ENCODE results near the gene UVRAG.

The UVRAG gene

DNA sequence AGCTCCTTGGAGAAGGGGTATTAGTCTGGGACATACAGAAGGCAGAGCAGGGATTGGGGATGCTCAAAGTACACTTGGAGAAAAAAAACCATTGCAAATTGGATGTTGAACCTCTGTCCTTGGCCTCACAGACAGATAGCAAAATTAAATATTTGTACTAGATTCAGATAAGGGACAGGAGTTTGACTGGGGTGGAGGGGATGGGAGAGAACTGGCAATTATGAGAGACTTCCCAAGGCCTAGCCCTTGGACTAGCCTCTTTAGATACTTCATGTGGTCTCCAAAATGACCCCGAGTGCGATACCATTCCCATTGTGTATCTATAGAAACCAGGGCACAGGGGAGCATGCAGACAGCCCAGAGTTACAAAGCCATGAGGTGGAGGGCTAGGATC lies 30.9 kb upstream of the UVRAG start:
- DNase-seq, result no peak

- no peak for DNase-seq
Measured at GRCh38 chr11:75784506-75784905, 30.5 kb upstream of the UVRAG start.

GRCh38 chr11:75785187-75785586 lies 29.8 kb upstream of the UVRAG start:
- no peak for DNase-seq

GRCh38 chr11:75786101-75786736 lies 28.8 kb upstream of the UVRAG start:
- DNase-seq, result no peak

GRCh38 chr11:75789521-75789920 lies 25.5 kb upstream of the UVRAG start:
- DNase-seq, result no peak

DNA sequence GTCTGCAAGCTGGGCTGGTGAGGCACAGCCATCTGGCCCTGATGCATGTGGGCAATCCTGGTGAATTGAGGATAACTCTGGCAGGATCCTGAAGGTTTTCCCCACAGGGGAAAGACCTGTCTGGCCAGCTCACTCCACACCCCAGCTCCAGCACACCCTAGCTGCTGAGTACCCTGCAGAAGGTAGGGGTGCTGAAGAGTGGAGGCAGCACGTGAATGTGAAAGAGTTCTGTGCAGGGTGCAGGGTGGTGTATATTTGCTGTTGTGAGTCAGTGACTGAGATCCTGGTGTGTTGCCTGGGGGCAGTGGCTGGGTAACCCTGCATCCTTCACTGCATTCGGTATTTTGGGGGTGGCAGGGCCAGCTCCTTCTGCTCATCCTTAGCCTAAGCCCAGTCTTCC lies 24.0 kb upstream of the UVRAG start:
- DNase-seq, result no peak

- no peak for DNase-seq
Measured at GRCh38 chr11:75792127-75792731, 22.8 kb upstream of the UVRAG start.

DNA sequence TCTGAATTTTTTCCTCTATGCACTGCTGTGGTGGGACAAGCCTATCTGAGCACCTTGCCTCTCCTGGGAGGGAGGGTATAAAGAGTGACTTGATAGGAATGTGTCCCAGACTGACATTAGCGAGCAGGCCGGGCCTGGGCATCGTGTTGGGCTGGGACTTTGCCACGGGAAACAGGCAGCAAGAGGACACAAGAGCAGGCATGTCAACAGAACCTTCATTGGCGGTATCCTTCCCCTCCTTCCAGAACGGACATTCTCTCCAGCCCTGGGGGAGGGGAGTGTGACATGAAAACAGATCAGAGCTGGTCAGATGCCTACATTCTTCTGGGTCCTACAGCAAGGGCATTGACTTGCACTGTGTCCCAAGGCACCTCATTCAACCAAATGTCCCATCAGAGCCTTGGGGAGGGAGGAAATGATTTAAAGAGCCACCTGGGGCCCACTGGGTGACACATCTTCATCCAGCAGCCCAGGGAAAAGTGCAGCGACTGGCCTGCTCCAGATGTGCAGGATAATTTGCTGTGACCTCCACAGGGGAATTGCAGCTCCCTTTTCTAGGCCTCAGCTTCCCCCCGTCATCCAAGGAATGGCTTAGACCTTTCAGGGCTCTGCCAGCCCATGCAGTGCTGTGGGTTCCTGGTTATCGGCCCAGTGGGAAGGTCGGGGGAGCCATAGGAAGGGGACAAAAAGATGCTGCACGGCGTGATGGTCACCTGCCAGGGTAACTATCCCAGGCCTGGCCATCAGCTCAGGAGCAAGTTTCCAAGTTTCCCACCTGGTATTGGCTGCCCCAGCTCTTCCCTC lies 21.8 kb upstream of the UVRAG start:
- no peak for DNase-seq

DNA sequence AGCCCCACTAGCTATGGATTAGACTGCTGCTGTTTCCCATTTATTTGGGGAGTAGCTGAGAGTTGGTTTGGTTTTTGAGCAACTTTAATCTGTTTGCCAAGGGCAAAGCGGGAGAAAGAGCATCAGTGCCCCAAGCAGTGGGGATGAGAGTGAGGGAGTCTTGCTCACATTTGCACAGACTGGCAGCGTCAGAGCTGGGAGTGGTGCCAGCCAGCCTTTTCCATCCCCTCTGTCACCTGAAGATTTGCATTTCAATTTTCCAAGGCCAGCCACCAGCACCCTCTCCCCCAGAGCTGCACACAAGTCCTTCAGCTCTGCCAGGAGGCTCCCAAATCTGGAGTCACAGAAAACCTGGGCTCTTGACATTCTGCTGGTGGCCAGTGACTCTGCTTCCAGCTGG lies 21.0 kb upstream of the UVRAG start:
- DNase-seq, result no peak

DNA sequence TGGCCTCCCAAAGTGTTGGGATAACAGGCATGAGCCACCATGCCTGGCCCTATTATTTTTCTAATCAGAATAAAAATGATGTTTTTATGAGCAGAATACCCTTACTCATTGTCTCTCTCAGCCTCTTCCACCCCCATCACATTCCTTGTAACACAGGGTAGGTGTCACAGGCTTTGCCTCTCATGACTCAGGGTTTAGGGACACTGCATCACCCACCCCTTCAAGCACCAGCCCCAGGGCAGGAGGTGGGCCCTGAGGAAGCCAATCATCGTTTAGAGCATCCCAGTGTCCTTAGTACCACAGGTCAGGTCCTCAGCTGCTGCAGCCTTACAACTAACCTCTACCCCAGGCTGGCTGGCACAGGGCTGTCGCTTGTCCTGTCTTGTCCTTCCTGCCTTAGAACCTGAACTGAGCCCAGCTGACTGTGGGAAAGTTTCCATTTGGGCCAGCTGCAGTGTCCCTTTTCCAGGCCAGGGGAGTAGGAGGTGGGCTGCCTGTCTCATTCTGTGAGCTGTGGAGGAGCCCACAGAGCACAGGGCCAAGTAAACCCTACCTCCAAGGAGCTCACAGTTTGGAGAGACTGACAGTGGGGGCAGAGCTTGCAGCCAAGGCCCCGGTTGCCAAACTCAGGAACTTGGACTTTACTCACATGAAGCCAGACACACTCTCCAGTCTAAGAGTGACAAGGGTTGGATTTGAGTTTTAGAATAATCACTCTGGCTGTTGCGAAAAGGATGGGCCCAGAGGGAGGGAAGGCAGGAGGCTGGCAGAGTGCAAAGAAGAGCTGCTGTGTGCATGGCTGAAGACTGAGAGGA lies 19.5 kb upstream of the UVRAG start:
- no peak for DNase-seq

- DNase-seq, result no peak
Measured at GRCh38 chr11:75796091-75796435, 18.9 kb upstream of the UVRAG start.

DNA sequence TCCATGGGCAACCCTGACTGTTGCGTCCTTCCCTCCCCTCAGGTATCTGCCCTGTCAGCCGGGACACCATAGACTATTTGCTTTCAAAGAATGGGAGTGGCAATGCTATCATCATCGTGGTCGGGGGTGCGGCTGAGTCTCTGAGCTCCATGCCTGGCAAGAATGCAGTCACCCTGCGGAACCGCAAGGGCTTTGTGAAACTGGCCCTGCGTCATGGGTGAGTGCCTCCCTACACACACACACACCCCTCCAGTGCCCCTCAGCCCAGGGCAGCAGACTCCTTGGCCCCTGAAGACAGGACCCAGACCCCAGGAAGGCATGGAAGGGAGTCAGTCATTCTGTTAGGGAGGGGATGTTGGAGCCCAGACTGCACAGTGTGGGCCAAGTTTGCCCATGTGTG lies 17.9 kb upstream of the UVRAG start:
- no peak for DNase-seq

- DNase-seq, result no peak
Measured at GRCh38 chr11:75797792-75798191, 17.2 kb upstream of the UVRAG start.

- no peak for DNase-seq
Measured at GRCh38 chr11:75800136-75800675, 14.8 kb upstream of the UVRAG start.

DNA sequence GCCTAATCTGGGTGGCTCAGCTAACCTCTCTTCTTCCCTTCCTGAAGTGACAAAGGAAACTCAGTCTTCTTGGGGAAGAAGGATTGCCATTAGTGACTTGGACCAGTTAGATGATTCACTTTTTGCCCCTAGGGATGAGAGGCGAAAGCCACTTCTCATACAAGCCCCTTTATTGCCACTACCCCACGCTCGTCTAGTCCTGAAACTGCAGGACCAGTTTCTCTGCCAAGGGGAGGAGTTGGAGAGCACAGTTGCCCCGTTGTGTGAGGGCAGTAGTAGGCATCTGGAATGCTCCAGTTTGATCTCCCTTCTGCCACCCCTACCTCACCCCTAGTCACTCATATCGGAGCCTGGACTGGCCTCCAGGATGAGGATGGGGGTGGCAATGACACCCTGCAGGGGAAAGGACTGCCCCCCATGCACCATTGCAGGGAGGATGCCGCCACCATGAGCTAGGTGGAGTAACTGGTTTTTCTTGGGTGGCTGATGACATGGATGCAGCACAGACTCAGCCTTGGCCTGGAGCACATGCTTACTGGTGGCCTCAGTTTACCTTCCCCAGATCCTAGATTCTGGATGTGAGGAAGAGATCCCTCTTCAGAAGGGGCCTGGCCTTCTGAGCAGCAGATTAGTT lies 14.2 kb upstream of the UVRAG start:
- DNase-seq, result no peak

GRCh38 chr11:75801362-75802020 lies 13.5 kb upstream of the UVRAG start:
- DNase-seq, result no peak

- no peak for DNase-seq
Measured at GRCh38 chr11:75802021-75802912, 12.7 kb upstream of the UVRAG start.

DNA sequence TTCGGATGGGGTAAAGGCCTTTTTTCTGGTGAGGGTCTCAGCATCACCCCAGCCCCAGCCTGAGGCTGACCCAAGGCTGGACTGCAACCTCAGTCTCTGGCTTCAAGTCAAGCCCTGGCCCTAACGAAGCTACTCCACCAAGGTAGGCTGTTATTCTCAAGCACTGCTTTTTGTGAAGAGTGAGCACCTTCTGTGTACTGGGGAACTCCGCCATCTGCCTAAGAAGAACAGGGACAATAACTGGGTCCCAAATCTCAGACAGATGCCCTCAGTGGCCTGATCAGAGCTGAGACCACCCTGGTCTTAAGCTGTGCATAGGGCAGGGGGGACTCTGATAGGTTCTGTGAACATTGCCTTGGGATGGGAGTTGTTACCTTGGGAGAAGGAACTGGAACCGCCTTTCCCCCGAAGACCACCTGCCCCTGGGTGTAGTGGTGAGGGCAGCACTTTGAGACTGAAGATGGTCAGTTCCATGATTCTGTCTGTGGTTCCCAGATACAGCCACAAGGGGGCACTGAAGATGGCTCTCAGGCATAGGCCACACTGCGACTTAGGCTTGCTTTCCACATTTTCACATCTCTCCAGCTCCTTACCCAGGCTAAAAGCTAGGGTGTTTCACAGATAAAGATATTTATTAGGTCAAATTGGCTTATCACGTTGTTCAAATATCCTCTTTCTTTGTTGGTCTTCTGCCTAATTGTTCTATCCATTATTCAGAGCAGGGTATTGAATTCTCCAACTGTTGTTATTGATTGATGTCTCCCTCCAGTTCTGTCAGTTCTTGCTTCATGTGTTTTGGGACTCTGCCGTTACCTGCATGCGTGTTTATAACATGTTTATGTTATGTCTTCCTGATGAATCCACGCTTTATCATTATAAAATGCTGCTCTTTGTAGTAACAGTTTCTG lies 11.8 kb upstream of the UVRAG start:
- DNase-seq, result peak; percentile 71

DNA sequence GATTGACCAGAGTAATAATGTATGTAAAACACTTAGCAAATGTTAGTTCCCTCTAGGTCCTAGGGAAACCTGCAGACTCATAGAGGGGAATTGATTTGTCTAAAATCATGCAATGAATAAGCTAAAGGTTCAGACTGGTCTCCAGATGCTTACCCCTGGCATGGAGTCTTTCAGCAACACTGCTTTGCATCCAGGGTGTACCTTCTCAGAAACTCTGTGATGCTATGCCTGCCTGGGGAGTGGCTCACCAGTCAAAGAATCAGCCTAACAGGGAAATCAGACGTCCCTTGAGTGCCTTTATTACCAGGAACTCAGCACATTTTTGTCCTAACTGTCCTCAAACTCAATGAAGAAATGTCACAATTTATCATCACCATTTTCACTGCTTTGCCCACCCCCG lies 5.9 kb upstream of the UVRAG start:
- no peak for DNase-seq

DNA sequence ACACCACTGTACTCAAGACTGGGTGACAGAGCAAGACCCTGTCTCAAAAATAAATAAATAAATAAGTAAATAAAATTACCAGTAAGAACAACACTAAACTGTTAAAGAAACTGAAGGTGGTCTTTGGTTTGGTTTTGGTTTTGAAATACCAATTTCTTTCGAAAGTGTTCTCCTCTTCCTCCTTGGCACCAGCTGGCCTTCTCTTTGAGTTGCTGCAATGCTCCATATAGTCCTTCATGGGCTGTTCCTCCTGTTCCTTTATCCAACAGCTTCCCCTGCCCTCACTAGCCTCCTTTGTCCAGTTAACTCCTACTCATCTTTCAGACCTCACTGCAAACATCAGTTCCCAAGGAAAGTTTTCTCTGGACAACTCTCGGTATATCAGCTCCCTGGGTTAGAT lies 5.0 kb upstream of the UVRAG start:
- no peak for DNase-seq

Data from left hindlimb (tissue), 1 donor.